ENCODE data around the gene ST3GAL5.

The ST3GAL5 gene

DNA sequence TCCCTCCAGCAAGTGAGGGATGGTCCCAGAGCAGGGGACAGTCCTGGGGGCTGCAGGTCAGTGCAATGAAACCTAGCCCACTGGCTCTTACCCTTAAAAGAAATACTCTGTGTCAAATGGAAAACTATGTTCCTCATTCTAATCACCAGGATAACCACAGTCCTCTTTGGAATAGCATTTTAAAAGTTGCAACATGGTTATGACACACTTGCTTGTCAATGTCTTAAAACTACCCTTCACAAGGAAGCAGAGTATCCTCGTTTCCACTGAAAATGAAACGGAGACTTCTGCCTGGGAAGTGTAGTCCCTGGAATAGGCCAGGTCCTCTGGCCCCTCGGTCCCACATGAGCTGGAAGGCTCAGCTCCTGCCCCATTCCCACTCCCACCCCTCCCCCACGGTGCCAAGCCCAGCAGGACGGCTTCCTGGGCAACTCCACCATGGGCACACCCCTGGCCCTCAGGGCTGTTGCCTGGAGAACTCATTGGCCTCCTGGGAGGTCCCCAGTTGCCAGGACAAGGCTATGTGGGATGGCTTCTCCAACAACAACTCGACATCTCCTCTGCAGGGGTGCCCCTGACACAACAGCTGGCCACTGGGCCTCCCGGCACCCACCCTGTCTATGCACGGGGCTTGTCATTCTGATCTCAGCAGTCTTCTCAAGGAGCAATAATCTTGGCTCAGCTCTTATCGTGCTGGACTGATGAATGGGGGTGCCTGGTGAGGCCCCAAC, 38.3 kb upstream of the ST3GAL5 start:
- Histone ChIP-seq H4K5ac (ENCODE audit: low read length) (no peak overlapping the region), H3K4me3 (ENCODE audit: low read length) (no peak overlapping the region), H3K56ac (ENCODE audit: low read length) (peak overlapping the region; percentile 8), H3K36me3 (ENCODE audit: control insufficient read depth, insufficient read depth, low read length) (no peaks in the 10 kb centered on the region), H3K27ac (ENCODE audit: low read depth, low read length) (no peak overlapping the region), H3K9ac (ENCODE audit: low read length) (no peak overlapping the region), H3K4ac (ENCODE audit: low read depth, low read length) (no peak overlapping the region), H2BK120ac (ENCODE audit: low read depth, low read length) (no peak overlapping the region), H4K8ac (ENCODE audit: low read depth, low read length) (no peak overlapping the region), H3K4me2 (ENCODE audit: low read length) (no peak overlapping the region), H3K18ac (ENCODE audit: low read length) (no peak overlapping the region), H2AK5ac (ENCODE audit: low read length) (no peak overlapping the region), H3K79me2 (ENCODE audit: control insufficient read depth, insufficient read depth, low read length) (no peaks in the 10 kb centered on the region), H2BK15ac (replicated peaks; ENCODE audit: low read depth) (no peak overlapping the region), H3K79me1 (ENCODE audit: low read length) (no peaks in the 10 kb centered on the region), H3K27me3 (ENCODE audit: insufficient read depth, low read length, poor library complexity) (no peaks in the 10 kb centered on the region), H3K23ac (ENCODE audit: low read length) (no peak overlapping the region), H3K4me1 (ENCODE audit: control insufficient read depth, low read depth, low read length) (peaks cover 1% of the 10 kb centered on the region), H2BK5ac (ENCODE audit: low read length) (no peak overlapping the region)
- no peak for DNase-seq
- no CpG with 5 or more reads among the region's 9 CpGs for WGBS (ENCODE audit: extremely low coverage, insufficient coverage, low lambda C conversion rate)

DNA sequence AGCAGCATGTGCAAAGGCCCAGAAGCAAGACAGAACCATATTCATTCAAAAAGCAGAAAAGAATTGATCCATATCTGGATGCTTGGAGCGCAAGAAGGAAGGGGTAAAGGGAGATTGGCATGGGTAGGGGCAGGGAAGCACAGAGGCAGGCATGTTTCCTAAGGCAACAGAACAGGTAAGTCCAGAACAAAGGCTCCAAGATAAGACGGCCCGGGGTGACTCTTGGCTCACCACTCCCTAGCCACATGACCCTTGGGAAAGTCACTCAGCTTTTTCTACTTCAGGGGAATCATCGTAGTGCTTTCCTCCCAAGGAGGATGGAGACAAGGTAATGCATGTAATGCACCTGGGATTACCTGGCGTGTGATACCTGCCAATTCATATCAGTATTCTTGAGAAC, 37.7 kb upstream of the ST3GAL5 start:
- Histone ChIP-seq H3K79me2 (ENCODE audit: control insufficient read depth, insufficient read depth, low read length) (no peaks in the 10 kb centered on the region), H3K4me1 (ENCODE audit: control insufficient read depth, low read depth, low read length) (peaks cover 1% of the 10 kb centered on the region), H3K4me3 (ENCODE audit: low read length) (no peak overlapping the region), H2BK5ac (ENCODE audit: low read length) (no peak overlapping the region), H3K4ac (ENCODE audit: low read depth, low read length) (no peak overlapping the region), H3K56ac (ENCODE audit: low read length) (no peak overlapping the region), H3K4me2 (ENCODE audit: low read length) (no peak overlapping the region), H3K23ac (ENCODE audit: low read length) (no peak overlapping the region), H2BK15ac (replicated peaks; ENCODE audit: low read depth) (no peak overlapping the region), H2BK120ac (ENCODE audit: low read depth, low read length) (no peak overlapping the region), H4K5ac (ENCODE audit: low read length) (no peak overlapping the region), H3K9ac (ENCODE audit: low read length) (no peak overlapping the region), H3K27me3 (ENCODE audit: insufficient read depth, low read length, poor library complexity) (no peaks in the 10 kb centered on the region), H2AK5ac (ENCODE audit: low read length) (no peak overlapping the region), H3K27ac (ENCODE audit: low read depth, low read length) (no peak overlapping the region), H3K18ac (ENCODE audit: low read length) (no peak overlapping the region), H4K8ac (ENCODE audit: low read depth, low read length) (no peak overlapping the region), H3K36me3 (ENCODE audit: control insufficient read depth, insufficient read depth, low read length) (no peaks in the 10 kb centered on the region), H3K79me1 (ENCODE audit: low read length) (no peaks in the 10 kb centered on the region)
- no peak for DNase-seq
- no CpG with 5 or more reads among the region's 5 CpGs for WGBS (ENCODE audit: extremely low coverage, insufficient coverage, low lambda C conversion rate)

DNA sequence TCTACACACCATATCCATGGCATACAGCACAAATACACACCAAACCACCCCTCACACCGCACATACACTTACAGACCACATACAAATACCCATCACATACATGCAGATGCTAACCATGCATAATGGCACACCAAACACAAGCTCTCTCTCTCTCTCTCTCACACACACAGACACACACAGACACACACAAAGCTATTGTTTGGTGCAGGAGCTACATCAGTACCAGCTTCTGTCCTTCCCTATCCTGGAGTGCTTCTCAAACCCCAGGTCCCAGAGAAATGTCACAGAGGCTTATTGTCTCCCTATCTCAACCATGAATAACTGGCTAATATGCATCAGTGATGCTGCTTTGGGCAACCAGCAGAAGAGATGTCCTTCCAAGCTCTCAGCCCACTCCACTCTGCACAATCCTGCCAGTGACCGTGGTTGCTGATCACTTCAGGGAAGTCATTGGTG, 36.5 kb upstream of the ST3GAL5 start:
- 100% methylated on average over 1 of the region's 2 CpGs for WGBS (ENCODE audit: extremely low coverage, insufficient coverage, low lambda C conversion rate)
- no peak overlapping the region for H4K8ac ChIP-seq (ENCODE audit: low read depth, low read length)
- no peak overlapping the region for H3K27ac ChIP-seq (ENCODE audit: low read depth, low read length)
- peak overlapping the region; percentile 80 for H2AK5ac ChIP-seq (ENCODE audit: low read length)
- H3K4me1 ChIP-seq (ENCODE audit: control insufficient read depth, low read depth, low read length) = peaks cover 1% of the 10 kb centered on the region
- H2BK5ac ChIP-seq (ENCODE audit: low read length) = peak overlapping the region; percentile 11
- no peaks in the 10 kb centered on the region for H3K27me3 ChIP-seq (ENCODE audit: insufficient read depth, low read length, poor library complexity)
- H3K4me3 ChIP-seq (ENCODE audit: low read length) = no peak overlapping the region
- no peak overlapping the region for H3K4me2 ChIP-seq (ENCODE audit: low read length)
- no peak overlapping the region for H3K4ac ChIP-seq (ENCODE audit: low read depth, low read length)
- no peaks in the 10 kb centered on the region for H3K79me2 ChIP-seq (ENCODE audit: control insufficient read depth, insufficient read depth, low read length)
- H3K23ac ChIP-seq (ENCODE audit: low read length) = no peak overlapping the region
- H3K18ac ChIP-seq (ENCODE audit: low read length) = no peak overlapping the region
- H3K36me3 ChIP-seq (ENCODE audit: control insufficient read depth, insufficient read depth, low read length) = no peaks in the 10 kb centered on the region
- DNase-seq = no peak
- no peak overlapping the region for H2BK15ac ChIP-seq (replicated peaks; ENCODE audit: low read depth)
- no peak overlapping the region for H2BK120ac ChIP-seq (ENCODE audit: low read depth, low read length)
- no peak overlapping the region for H4K5ac ChIP-seq (ENCODE audit: low read length)
- no peak overlapping the region for H3K9ac ChIP-seq (ENCODE audit: low read length)
- H3K56ac ChIP-seq (ENCODE audit: low read length) = no peak overlapping the region
- no peaks in the 10 kb centered on the region for H3K79me1 ChIP-seq (ENCODE audit: low read length)

DNA sequence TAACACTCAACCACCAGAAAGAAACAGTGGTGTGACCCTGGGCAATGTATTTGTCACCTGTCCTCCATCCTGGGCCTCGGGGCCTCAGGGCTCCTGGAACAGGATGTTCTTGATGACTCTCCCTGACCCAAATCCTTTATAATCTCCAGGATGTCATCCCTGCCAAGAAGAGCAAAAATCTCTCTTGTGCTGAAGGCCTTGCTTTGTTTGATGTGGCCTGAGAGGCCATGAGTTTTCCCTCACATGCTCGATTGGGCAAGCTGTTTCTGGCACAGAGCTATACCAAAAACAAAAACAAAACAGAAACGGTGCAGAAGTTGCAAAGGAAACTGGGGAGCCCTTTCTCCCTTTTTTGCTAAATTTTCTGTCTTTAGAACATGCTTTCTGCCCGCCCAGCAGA, 35.7 kb upstream of the ST3GAL5 start:
- WGBS (ENCODE audit: extremely low coverage, insufficient coverage, low lambda C conversion rate) = no CpG with 5 or more reads among the region's 4 CpGs
- DNase-seq = peak; percentile 21

DNA sequence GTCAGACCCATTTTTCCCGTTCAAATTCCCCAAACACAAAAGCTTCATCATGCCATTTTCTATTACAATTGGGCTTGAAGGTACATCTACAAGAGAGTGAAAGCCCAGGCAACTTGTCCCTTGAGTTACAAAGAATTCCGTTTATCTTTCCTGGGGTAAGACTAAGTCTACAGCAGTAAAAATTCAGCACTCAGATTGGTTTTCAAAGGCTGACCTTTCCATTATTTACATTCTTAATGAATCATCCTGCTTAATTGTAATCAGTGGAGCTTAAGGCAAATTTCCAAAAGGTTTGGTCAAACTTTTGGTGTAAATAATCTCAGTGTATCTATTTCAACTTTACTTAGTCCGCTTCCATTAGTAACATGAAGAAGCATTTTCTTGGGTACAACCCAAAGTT, 33.4 kb upstream of the ST3GAL5 start:
- Histone ChIP-seq H3K23ac (ENCODE audit: low read length) (no peak overlapping the region), H3K18ac (ENCODE audit: low read length) (no peak overlapping the region)

More for the DNA sequence above, 35.7 kb upstream of the ST3GAL5 start:
- H2BK15ac ChIP-seq (replicated peaks; ENCODE audit: low read depth) = no peak overlapping the region
- H4K8ac ChIP-seq (ENCODE audit: low read depth, low read length) = no peak overlapping the region
- H2BK120ac ChIP-seq (ENCODE audit: low read depth, low read length) = no peak overlapping the region
- H3K18ac ChIP-seq (ENCODE audit: low read length) = no peak overlapping the region
- H2AK5ac ChIP-seq (ENCODE audit: low read length) = no peak overlapping the region
- H4K5ac ChIP-seq (ENCODE audit: low read length) = no peak overlapping the region
- no peaks in the 10 kb centered on the region for H3K79me2 ChIP-seq (ENCODE audit: control insufficient read depth, insufficient read depth, low read length)
- H3K27ac ChIP-seq (ENCODE audit: low read depth, low read length) = no peak overlapping the region
- no peaks in the 10 kb centered on the region for H3K79me1 ChIP-seq (ENCODE audit: low read length)
- no peak overlapping the region for H3K56ac ChIP-seq (ENCODE audit: low read length)
- H3K4me1 ChIP-seq (ENCODE audit: control insufficient read depth, low read depth, low read length) = no peaks in the 10 kb centered on the region
- no peak overlapping the region for H2BK5ac ChIP-seq (ENCODE audit: low read length)
- H3K36me3 ChIP-seq (ENCODE audit: control insufficient read depth, insufficient read depth, low read length) = no peaks in the 10 kb centered on the region
- no peak overlapping the region for H3K9ac ChIP-seq (ENCODE audit: low read length)
- H3K27me3 ChIP-seq (ENCODE audit: insufficient read depth, low read length, poor library complexity) = no peaks in the 10 kb centered on the region
- H3K4me3 ChIP-seq (ENCODE audit: low read length) = no peak overlapping the region
- no peak overlapping the region for H3K4me2 ChIP-seq (ENCODE audit: low read length)
- no peak overlapping the region for H3K4ac ChIP-seq (ENCODE audit: low read depth, low read length)
- H3K23ac ChIP-seq (ENCODE audit: low read length) = no peak overlapping the region

DNA sequence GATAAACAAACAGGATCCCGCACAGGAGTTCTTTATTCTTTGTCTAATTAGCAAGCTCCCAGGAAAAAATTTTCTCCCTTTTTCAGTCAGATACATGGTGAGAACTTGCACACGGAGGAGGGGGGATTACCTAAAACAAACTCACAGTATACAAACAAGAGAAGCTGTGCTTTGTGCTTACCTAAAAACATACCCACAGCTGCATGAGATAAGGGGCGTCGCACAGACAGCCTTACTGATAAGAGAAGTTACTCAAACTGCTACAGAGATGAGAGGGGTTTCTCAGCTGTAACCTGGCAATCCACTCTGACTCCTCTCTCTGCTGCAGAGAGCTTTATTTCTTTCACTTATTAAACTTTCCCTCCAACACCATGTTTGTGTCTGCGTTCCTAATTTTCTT, 32.9 kb upstream of the ST3GAL5 start:
- Histone ChIP-seq H3K4me2 (ENCODE audit: low read length) (no peak overlapping the region), H3K56ac (ENCODE audit: low read length) (peak overlapping the region; percentile 19), H3K18ac (ENCODE audit: low read length) (no peak overlapping the region), H4K5ac (ENCODE audit: low read length) (no peak overlapping the region), H3K27me3 (ENCODE audit: insufficient read depth, low read length, poor library complexity) (no peaks in the 10 kb centered on the region), H3K27ac (ENCODE audit: low read depth, low read length) (peak overlapping the region; percentile 9), H2BK15ac (replicated peaks; ENCODE audit: low read depth) (no peak overlapping the region), H3K4me1 (ENCODE audit: control insufficient read depth, low read depth, low read length) (no peaks in the 10 kb centered on the region), H3K23ac (ENCODE audit: low read length) (no peak overlapping the region), H3K79me1 (ENCODE audit: low read length) (no peaks in the 10 kb centered on the region), H2AK5ac (ENCODE audit: low read length) (no peak overlapping the region), H4K8ac (ENCODE audit: low read depth, low read length) (no peak overlapping the region), H3K4me3 (ENCODE audit: low read length) (no peak overlapping the region), H2BK5ac (ENCODE audit: low read length) (no peak overlapping the region), H3K79me2 (ENCODE audit: control insufficient read depth, insufficient read depth, low read length) (no peaks in the 10 kb centered on the region), H3K9ac (ENCODE audit: low read length) (no peak overlapping the region), H2BK120ac (ENCODE audit: low read depth, low read length) (peak overlapping the region; percentile 34), H3K4ac (ENCODE audit: low read depth, low read length) (no peak overlapping the region), H3K36me3 (ENCODE audit: control insufficient read depth, insufficient read depth, low read length) (no peaks in the 10 kb centered on the region)
- DNase-seq = peak; percentile 76
- no CpG with 5 or more reads among the region's 5 CpGs for WGBS (ENCODE audit: extremely low coverage, insufficient coverage, low lambda C conversion rate)

More for the DNA sequence above, 33.4 kb upstream of the ST3GAL5 start:
- DNase-seq = no peak
- Histone ChIP-seq H3K36me3 (ENCODE audit: control insufficient read depth, insufficient read depth, low read length) (no peaks in the 10 kb centered on the region), H4K8ac (ENCODE audit: low read depth, low read length) (no peak overlapping the region), H2BK15ac (replicated peaks; ENCODE audit: low read depth) (no peak overlapping the region), H2AK5ac (ENCODE audit: low read length) (no peak overlapping the region), H3K4me1 (ENCODE audit: control insufficient read depth, low read depth, low read length) (no peaks in the 10 kb centered on the region), H3K9ac (ENCODE audit: low read length) (no peak overlapping the region), H3K79me2 (ENCODE audit: control insufficient read depth, insufficient read depth, low read length) (no peaks in the 10 kb centered on the region), H3K56ac (ENCODE audit: low read length) (peak overlapping the region; percentile 19), H3K4ac (ENCODE audit: low read depth, low read length) (no peak overlapping the region), H2BK120ac (ENCODE audit: low read depth, low read length) (peak overlapping the region; percentile 34), H3K27ac (ENCODE audit: low read depth, low read length) (peak overlapping the region; percentile 9), H3K79me1 (ENCODE audit: low read length) (no peaks in the 10 kb centered on the region), H4K5ac (ENCODE audit: low read length) (no peak overlapping the region), H3K27me3 (ENCODE audit: insufficient read depth, low read length, poor library complexity) (no peaks in the 10 kb centered on the region), H2BK5ac (ENCODE audit: low read length) (no peak overlapping the region), H3K4me3 (ENCODE audit: low read length) (no peak overlapping the region), H3K4me2 (ENCODE audit: low read length) (no peak overlapping the region)
- WGBS (ENCODE audit: extremely low coverage, insufficient coverage, low lambda C conversion rate) = no CpG with 5 or more reads among the region's 3 CpGs

Measured in mesendoderm (in vitro differentiated cells).